HG03103 (cell line): ENCODE measurements around the gene ABLIM2.

Experiments
- ATAC-seq: cut with Tn5 transposase; IDR thresholded peaks from one replicate; pipeline ENCODE4 v1.9.1; 2021; ENCODE audit warnings: low read depth; ENCODE audit not compliant: unreplicated experiment

Gene ABLIM2

GRCh38 chr4:8125526-8126056 is 33.0 kb downstream of the ABLIM2 start:
- ATAC-seq = no peak

- no peak for ATAC-seq
Observed at GRCh38 chr4:8123870-8124269, 34.7 kb downstream of the ABLIM2 start.

- no peak for ATAC-seq
Observed at GRCh38 chr4:8123389-8123788, 35.2 kb downstream of the ABLIM2 start.

DNA sequence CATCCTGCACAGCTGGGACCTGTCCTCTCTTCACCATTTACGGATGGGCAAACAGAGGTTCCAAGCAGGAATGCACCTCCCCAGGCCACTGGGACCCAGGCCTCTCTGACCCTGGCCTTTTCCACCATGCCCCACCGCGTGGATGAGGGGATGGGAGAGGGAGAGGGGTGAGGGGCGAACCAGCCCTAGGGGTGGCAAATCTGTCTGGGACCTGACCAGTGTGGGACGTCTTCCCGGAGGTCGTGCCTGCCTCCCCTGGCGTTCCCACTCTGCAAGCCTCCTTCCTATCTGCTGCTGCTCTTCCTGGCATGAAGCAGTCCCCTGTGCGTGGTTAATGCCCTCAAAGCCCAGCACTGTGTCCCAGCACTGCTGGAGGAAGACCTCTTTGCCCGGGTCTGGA is 35.9 kb downstream of the ABLIM2 start:
- ATAC-seq = no peak

DNA sequence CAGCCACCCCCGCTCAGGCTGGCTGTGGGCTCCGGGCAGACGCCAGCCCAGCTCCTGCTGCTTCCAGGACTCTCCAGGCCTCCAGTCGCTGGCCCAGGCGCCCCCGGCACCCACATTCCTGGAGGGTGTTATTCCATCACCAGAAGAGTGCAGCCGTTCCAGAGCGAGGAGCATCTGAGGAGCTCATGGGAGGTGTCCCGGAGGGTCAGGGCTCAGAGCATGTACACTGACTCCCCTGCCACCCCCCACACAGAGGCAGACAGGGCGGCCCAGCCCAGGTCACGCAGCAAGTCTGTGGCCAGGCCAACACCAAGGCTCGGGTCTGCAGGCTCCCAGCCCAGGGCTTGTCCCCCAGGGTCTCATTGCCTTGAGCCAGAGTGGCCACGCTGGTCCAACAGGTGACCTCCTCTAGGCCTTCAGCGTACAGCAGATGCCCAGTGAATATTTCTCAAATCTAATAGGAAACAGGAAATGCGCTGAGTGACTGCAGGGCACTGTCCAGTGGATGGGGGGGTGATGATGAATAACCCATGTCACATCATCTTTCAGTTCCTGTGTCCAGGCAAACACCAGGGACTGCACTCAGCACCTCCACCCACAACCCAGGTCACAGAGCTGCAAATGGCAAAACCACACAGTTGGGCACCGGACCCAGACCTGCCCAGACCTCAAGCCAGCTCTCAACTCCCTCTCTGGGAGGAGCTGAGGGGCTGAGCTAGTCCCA is 37.2 kb downstream of the ABLIM2 start:
- no peak for ATAC-seq

GRCh38 chr4:8120501-8120900 is 38.1 kb downstream of the ABLIM2 start:
- ATAC-seq = no peak

DNA sequence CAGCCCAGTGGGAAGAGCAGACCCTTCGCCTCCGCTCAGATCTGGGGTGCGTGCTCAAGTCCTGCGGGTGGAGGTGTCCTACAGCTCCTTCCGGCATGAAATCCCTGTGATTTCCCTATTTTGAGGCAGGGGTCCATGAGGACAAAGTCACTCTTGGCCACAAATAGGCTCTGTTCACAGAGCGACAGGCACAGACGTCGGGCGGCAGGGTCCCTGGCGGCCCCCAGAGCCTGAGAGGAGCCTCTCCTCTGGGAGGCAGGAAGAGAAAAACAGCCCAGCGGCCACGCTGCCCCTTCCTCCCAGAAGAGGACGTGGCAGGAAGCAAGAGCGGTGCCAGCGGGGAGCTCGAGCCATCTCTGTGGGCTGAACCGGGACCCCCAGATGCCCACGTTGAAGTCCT is 38.7 kb downstream of the ABLIM2 start:
- no peak for ATAC-seq

DNA sequence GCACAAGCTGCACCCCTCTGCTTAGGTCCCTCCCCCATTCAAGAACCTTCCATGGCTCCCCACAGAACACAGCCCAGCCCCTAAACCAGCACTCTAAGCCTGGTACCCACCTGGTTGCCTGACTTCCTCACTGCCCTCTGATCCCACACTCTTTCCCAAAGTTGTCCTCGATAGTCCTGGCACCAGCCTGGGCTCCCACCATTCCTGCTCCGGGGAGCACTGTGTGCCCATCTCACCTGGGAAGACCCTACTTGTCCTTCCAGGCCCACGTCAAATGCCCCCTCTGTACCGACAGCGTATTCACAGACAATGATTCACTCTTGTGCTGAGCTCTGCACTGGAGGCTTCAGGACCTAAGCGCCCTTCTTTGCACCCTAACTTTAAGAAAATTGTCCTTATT is 40.1 kb downstream of the ABLIM2 start:
- ATAC-seq = no peak

GRCh38 chr4:8118035-8118434 is 40.6 kb downstream of the ABLIM2 start:
- no peak for ATAC-seq

- peak; percentile 57 for ATAC-seq
Observed at GRCh38 chr4:8117278-8117682, 41.3 kb downstream of the ABLIM2 start.

- no peak for ATAC-seq
Observed at GRCh38 chr4:8115916-8116315, 42.7 kb downstream of the ABLIM2 start.

DNA sequence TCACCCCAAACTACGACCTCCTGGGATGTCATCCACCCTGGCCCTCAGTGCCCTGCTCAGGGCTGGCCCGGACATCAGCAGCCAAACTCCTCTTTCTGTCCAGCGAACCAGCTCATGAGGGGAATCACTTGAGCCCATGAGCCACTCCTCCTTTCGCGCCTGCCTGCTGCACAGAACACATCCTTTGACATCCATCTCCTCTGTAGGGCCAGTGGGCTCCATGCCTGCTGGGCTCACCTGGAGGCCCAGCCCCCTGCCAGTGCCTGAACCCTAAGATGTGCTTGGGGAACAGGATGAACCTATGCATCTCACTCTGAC is 43.5 kb downstream of the ABLIM2 start:
- ATAC-seq = no peak

DNA sequence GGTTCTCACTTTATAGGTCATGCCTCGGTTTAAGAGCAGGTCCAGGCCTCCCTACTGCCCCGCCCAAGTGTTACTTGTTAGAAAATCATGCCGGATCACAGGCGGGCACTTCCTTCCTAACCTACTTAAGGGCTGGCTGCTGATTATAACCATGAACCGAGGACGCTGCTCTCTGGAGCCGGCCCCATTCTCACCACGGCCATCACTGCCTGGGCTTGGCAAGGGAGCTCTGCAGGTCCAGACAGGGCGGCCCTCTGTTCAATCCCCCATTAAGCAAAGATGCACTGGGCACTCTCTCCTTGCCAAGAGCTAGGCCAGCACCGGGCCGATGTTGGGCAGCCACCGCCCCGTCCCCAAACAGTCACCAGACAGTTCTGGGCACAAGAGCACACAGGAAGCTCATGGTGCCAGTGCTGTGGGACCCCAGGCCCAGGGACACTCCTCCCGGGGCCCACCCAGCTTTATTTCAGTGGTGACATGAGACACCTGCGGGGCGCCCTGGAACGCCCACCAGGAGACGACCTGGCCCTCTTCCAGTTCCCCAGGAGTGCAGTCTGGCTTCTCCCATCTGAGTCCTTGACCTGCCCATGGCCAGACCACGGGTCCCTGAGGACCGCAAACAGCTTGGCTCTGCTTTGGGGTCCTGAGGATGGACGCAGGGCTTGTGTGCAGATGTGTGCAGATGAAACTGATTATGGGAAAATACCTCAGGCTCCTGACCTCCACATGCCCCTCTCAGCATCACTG is 44.0 kb downstream of the ABLIM2 start:
- ATAC-seq = no peak

DNA sequence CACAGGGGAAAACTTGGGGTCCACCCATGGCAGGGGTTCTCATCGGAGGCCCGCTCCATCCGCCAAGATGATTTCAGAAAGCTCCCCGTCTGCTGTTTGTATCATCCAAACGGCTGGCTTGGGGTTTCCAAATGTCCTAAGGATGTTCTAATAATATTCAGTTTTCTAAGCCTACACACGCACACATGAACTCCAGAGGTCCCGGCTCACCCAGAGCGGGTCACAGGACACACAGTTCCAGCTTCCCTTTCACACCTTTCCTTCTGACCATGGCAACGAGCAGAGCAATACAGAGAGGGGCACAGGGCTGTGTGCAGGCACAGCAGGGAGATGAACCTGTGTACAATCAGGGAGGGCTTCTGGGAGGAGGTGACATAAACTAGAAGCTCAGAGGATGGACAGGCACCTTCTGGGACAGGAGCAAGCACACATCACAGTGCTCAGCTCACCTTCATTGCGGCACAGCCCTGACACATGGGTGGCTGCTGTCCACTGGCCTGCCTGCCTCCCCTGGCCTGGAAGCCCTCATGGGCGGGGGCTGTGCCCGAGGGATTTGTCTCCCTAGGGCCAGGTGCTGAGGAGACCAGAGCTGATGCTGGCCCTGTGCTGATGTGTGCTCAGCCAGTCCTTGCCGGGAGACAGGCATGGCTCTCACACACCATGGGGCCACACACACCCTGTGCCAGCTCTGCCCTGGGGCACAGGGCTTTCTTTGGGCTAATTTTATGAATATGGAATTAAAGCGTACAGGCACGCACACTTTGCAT is 44.8 kb downstream of the ABLIM2 start:
- ATAC-seq = no peak

GRCh38 chr4:8112672-8113071 is 45.9 kb downstream of the ABLIM2 start:
- no peak for ATAC-seq

GRCh38 chr4:8112036-8112576 is 46.5 kb downstream of the ABLIM2 start:
- no peak for ATAC-seq

DNA sequence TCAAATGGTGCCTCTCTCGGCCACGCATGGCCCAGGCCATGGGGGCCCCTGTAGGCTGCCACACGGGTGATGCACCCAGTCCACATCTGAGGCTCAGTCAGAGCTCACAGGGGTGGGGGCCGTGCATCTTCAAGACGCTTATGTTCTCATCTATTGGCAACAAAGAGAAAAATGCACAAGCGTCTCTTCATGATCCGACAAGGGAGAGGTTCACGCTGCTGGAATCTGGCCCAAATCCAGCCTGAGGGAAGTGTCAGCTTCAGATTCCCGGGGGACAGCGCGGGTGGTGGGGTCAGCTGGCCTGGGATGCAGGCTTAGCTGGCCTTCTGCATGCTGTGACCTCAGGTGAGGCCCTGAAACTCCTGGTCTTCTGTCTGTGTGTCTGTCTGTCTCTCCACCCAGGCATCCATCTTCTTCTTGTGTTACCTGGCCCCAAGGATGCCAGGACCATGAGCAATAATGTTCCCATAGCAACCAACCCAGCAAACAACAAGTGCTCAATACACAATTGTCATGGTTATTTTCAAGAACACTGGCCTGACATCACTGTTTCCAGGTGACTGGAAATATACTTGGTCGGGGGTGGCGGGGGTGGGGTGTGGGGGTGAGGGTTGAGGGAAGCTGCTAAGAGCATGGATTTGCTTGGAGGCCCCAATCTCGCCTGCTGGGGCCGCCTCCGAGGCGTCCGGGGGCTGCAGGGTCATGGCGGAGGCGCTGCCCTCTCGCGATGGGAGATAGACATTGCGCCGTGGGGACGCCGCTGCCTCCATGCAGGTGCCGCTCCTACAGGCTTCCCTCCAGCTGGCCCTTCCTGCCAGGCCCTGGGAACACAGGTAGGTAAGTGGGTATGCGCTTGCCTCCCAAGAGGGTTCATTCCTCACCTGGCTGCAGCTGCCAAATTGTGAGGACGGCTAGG is 48.3 kb downstream of the ABLIM2 start:
- no peak for ATAC-seq

DNA sequence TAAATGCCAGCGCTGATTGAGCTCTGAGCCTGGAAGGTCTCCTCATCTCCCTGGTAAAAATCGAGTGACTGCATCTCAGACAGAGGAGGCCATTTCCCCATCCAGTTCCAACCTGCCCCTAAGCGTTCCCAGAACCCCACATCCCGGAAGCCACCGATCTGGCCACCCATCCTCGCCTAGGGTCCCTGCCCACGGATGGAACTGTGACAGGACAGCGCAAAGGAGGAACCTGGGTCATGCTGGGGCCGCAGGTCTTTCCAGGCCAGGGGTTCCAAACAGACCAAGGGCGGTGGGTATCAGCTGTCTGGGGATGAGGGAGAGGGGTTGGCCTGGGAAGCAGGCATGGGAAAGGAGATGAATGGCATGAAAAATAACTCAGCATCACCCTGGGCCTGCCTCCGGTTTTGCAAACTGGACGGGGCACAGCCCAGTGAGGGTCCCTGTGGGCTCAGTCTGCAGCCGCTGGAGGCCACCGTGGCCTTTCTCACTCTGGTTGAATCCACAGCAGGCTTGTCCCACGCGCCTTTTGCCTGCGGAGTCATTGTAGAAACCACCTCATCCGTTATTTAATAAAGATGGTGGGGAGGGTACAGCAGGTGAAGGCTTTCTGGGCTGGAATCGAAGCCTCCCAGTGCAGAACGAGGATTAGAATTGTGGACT is 49.1 kb downstream of the ABLIM2 start:
- ATAC-seq = no peak

- ATAC-seq = no peak
Observed at GRCh38 chr4:8108991-8109390, 49.6 kb downstream of the ABLIM2 start.

- no peak for ATAC-seq
Observed at GRCh38 chr4:8108261-8108660, 50.4 kb downstream of the ABLIM2 start.
